Bronchial epithelial cell (primary cell): ENCODE measurements around the gene MRPL32. TPM values are rescaled to one million over a fixed set of nuclear protein-coding genes. Genes with fewer than 3 reads are reported as not detected.

Experiments used
- DNase-seq: peaks from one replicate; pipeline ENCODE4 v3.0.0-alpha.2; 2010; ENCODE audit warnings: low read depth
- FAIRE-seq: peaks from 2 replicates; lab custom pipeline; 2011; peaks lifted over from hg19 to GRCh38; lab: Jason Lieb, UNC
- H3K27me3 ChIP-seq: 2 replicates; pipeline ENCODE4 v1.5.1; 2011; ENCODE audit warnings: low read length; ENCODE audit not compliant: control insufficient read depth, insufficient read depth
- H3K36me3 ChIP-seq: 2 replicates; pipeline ENCODE4 v1.5.1; 2011; ENCODE audit warnings: low read length; ENCODE audit not compliant: control insufficient read depth, insufficient read depth
- H3K4me3 ChIP-seq: 2 replicates; pipeline ENCODE4 v1.5.1; 2011; ENCODE audit warnings: mild to moderate bottlenecking, low read depth, low read length, control low read depth
- CTCF ChIP-seq: IDR thresholded peaks from 2 replicates; pipeline ENCODE4 v1.5.1; 2011; ENCODE audit warnings: mild to moderate bottlenecking, moderate library complexity, low read length, control low read depth, inconsistent platforms; ENCODE audit not compliant: insufficient read depth, severe bottlenecking
- total RNA-seq: library from RNA; depleted of rRNA; stranded (reverse); fragments of >200 nt; gene quantifications from 2 replicates; pipeline ENCODE4 v1.2.1, GENCODE V29; 2014

Gene MRPL32
- total RNA-seq, 1 donor from 2014 or later: 63.2 TPM

- FAIRE-seq: no peak
- TF ChIP-seq CTCF: no peak
Measured at GRCh38 chr7:42910306-42910705, 21.9 kb upstream of the MRPL32 start.

GRCh38 chr7:42911454-42912447, 20.4 kb upstream of the MRPL32 start, which contains the start of gene C7orf25:
Gene C7orf25, minus strand, starts transcription at chr7:42912070. Its CDS starts 1,170 bp downstream, at chr7:42910900.
- Histone ChIP-seq H3K27me3 (no peaks in the 10 kb centered on the region), H3K36me3 (peaks cover 2% of the 10 kb centered on the region), H3K4me3 (peak within 1 kb of the TSS; percentile 56)
- FAIRE-seq (no peak), DNase-seq (peak; percentile 78)
- TF ChIP-seq CTCF: no peak

More at GRCh38 chr7:42910306-42910705, 21.9 kb upstream of the MRPL32 start:
- no peak for DNase-seq
- Histone ChIP-seq H3K4me3 (no peak overlapping the region), H3K36me3 (peaks cover 2% of the 10 kb centered on the region), H3K27me3 (no peaks in the 10 kb centered on the region)

GRCh38 chr7:42913591-42913990, 18.6 kb upstream of the MRPL32 start:
- no peak for TF ChIP-seq CTCF
- FAIRE-seq: no peak

GRCh38 chr7:42914009-42914408, 18.2 kb upstream of the MRPL32 start:
- Histone ChIP-seq H3K27me3 (no peaks in the 10 kb centered on the region), H3K36me3 (peaks cover 8% of the 10 kb centered on the region), H3K4me3 (no peak overlapping the region)
- no peak for DNase-seq
- no peak for FAIRE-seq
- no peak for TF ChIP-seq CTCF

More at GRCh38 chr7:42913591-42913990, 18.6 kb upstream of the MRPL32 start:
- no peaks in the 10 kb centered on the region for H3K27me3 ChIP-seq
- no peak overlapping the region for H3K4me3 ChIP-seq
- peaks cover 8% of the 10 kb centered on the region for H3K36me3 ChIP-seq
- no peak for DNase-seq

GRCh38 chr7:42914421-42915045, 17.6 kb upstream of the MRPL32 start:
- Histone ChIP-seq H3K4me3 (no peak overlapping the region), H3K27me3 (no peaks in the 10 kb centered on the region), H3K36me3 (peaks cover 11% of the 10 kb centered on the region)
- no peak for FAIRE-seq
- TF ChIP-seq CTCF: no peak
- DNase-seq: peak; percentile 79
